H9 (cell line): ENCODE measurements around the gene NSG1. TPM values are rescaled to one million over a fixed set of nuclear protein-coding genes. Genes with fewer than 3 reads are reported as not detected.

Source experiments
- DNase-seq: peaks from one replicate; pipeline ENCODE4 v3.0.0-alpha.2; 2017
- H2AFZ ChIP-seq: one replicate; pipeline ENCODE4 v1.6.1; 2013; ENCODE audit warnings: mild to moderate bottlenecking, low read length, control low read depth, moderate library complexity
- H2AK5ac ChIP-seq: 2 replicates; pipeline ENCODE4 v1.6.1; 2013; ENCODE audit warnings: low read length, control low read depth, mixed read lengths; ENCODE audit not compliant: insufficient read length
- H2BK120ac ChIP-seq: one replicate; pipeline ENCODE4 v1.6.1; 2013; ENCODE audit warnings: low read depth, mild to moderate bottlenecking, low read length, control low read depth, inconsistent platforms; ENCODE audit not compliant: poor library complexity, severe bottlenecking
- H2BK12ac ChIP-seq: 2 replicates; pipeline ENCODE4 v1.6.1; 2013; ENCODE audit warnings: low read length, control low read depth, mixed read lengths, low read depth; ENCODE audit not compliant: insufficient read length
- H2BK15ac ChIP-seq: 2 replicates; pipeline ENCODE4 v1.6.1; 2013; ENCODE audit warnings: low read depth, low read length, control low read depth
- H2BK20ac ChIP-seq: one replicate; pipeline ENCODE4 v1.6.1; 2013; ENCODE audit warnings: low read depth, mild to moderate bottlenecking, low read length, control low read depth, inconsistent platforms; ENCODE audit not compliant: poor library complexity, severe bottlenecking
- H2BK5ac ChIP-seq: 2 replicates; pipeline ENCODE4 v1.6.1; 2013; ENCODE audit warnings: low read length, control low read depth, mixed read lengths; ENCODE audit not compliant: insufficient read length
- H3K14ac ChIP-seq: 2 replicates; pipeline ENCODE4 v1.6.1; 2013; ENCODE audit warnings: low read length, control low read depth; ENCODE audit not compliant: insufficient read depth
- H3K18ac ChIP-seq: 2 replicates; pipeline ENCODE4 v1.6.1; 2013; ENCODE audit warnings: low read depth, mild to moderate bottlenecking, mixed read lengths, low read length, control low read depth; ENCODE audit not compliant: insufficient read length
- H3K23ac ChIP-seq: 2 replicates; pipeline ENCODE4 v1.6.1; 2013; ENCODE audit warnings: low read length, control low read depth, mixed read lengths, low read depth; ENCODE audit not compliant: insufficient read length
- H3K23me2 ChIP-seq: 2 replicates; pipeline ENCODE4 v1.6.1; 2013; ENCODE audit warnings: low read depth, mild to moderate bottlenecking, mixed read lengths, low read length, control low read depth; ENCODE audit not compliant: insufficient read length, poor library complexity, severe bottlenecking
- H3K27ac ChIP-seq: 2 replicates; pipeline ENCODE4 v1.5.1; 2013; ENCODE audit warnings: low read length, control low read depth, mixed read lengths, low read depth; ENCODE audit not compliant: insufficient read length
- H3K27me3 ChIP-seq: 2 replicates; pipeline ENCODE4 v1.6.1; 2013; ENCODE audit warnings: low read length, control low read depth, inconsistent platforms; ENCODE audit not compliant: insufficient read depth
- H3K4ac ChIP-seq: 2 replicates; pipeline ENCODE4 v1.6.1; 2013; ENCODE audit warnings: low read depth, mild to moderate bottlenecking, control low read depth, inconsistent platforms, low read length, moderate library complexity
- H3K4me1 ChIP-seq: 2 replicates; pipeline ENCODE4 v1.6.1; 2013; ENCODE audit warnings: low read length, control low read depth, inconsistent platforms; ENCODE audit not compliant: insufficient read depth
- H3K4me2 ChIP-seq: 2 replicates; pipeline ENCODE4 v1.6.1; 2013; ENCODE audit warnings: low read length, control low read depth, mixed read lengths; ENCODE audit not compliant: insufficient read length, insufficient read depth
- H3K56ac ChIP-seq: 2 replicates; pipeline ENCODE4 v1.6.1; 2013; ENCODE audit warnings: low read depth, mild to moderate bottlenecking, mixed read lengths, low read length, control low read depth; ENCODE audit not compliant: insufficient read length
- H3K79me1 ChIP-seq: 2 replicates; pipeline ENCODE4 v1.6.1; 2013; ENCODE audit warnings: low read depth, mild to moderate bottlenecking, moderate library complexity, low read length, control low read depth, inconsistent platforms; ENCODE audit not compliant: insufficient read depth, poor library complexity, severe bottlenecking
- H3K79me2 ChIP-seq: 2 replicates; pipeline ENCODE4 v1.6.1; 2013; ENCODE audit warnings: low read length, control low read depth, inconsistent platforms; ENCODE audit not compliant: insufficient read depth
- H3K9ac ChIP-seq: 2 replicates; pipeline ENCODE4 v1.6.1; 2013; ENCODE audit warnings: low read length, control low read depth, mixed read lengths; ENCODE audit not compliant: insufficient read length; ENCODE audit errors: extremely low read depth
- H3K9me3 ChIP-seq: one replicate; pipeline ENCODE4 v1.6.1; 2013; ENCODE audit warnings: low read depth, low read length, inconsistent platforms; ENCODE audit not compliant: control insufficient read depth
- H3T11ph ChIP-seq: one replicate; pipeline ENCODE4 v1.6.1; 2013; ENCODE audit warnings: mild to moderate bottlenecking, low read length, control low read depth, inconsistent platforms
- H4K20me1 ChIP-seq: one replicate; pipeline ENCODE4 v1.6.1; 2013; ENCODE audit not compliant: control insufficient read depth, insufficient read length, insufficient read depth
- H4K5ac ChIP-seq: 2 replicates; pipeline ENCODE4 v1.6.1; 2013; ENCODE audit warnings: low read depth, mild to moderate bottlenecking, mixed read lengths, low read length, control low read depth; ENCODE audit not compliant: insufficient read length
- H4K8ac ChIP-seq: replicated peaks from 2 replicates; pipeline ENCODE4 v1.6.1; 2013; ENCODE audit warnings: low read length, control low read depth, mixed read lengths, low read depth; ENCODE audit not compliant: insufficient read length
- H4K91ac ChIP-seq: 2 replicates; pipeline ENCODE4 v1.6.1; 2013; ENCODE audit warnings: low read depth, mild to moderate bottlenecking, moderate library complexity, mixed read lengths, low read length, control low read depth; ENCODE audit not compliant: insufficient read length
- H3K27ac Mint-ChIP-seq, 3 experiments: 2 replicates in 2 of 3; 3 replicates in 1 of 3; pipeline ENCODE4 v1.8.0; 2020 to 2021; ENCODE audit warnings: mixed read lengths in 3 of 3, mild to moderate bottlenecking in 1 of 3, moderate library complexity in 1 of 3
- H3K27me3 Mint-ChIP-seq: 2 replicates; pipeline ENCODE4 v1.8.0; 2021; ENCODE audit warnings: low read depth, mild to moderate bottlenecking, moderate library complexity, mixed read lengths
- H3K36me3 Mint-ChIP-seq, 3 experiments: 2 replicates in 2 of 3; 3 replicates in 1 of 3; pipeline ENCODE4 v1.8.0; 2020 to 2021; ENCODE audit warnings: low read depth in 3 of 3, mixed read lengths in 3 of 3; ENCODE audit not compliant: insufficient read depth in 1 of 3
- H3K4me1 Mint-ChIP-seq, 2 experiments: 2 replicates each; pipeline ENCODE4 v1.8.0; 2020; ENCODE audit warnings: mixed read lengths in 2 of 2
- H3K4me3 Mint-ChIP-seq, 2 experiments: 2 replicates in 1 of 2; 3 replicates in 1 of 2; pipeline ENCODE4 v1.8.0; 2020 to 2021; ENCODE audit warnings: mild to moderate bottlenecking in 2 of 2, mixed read lengths in 2 of 2, moderate library complexity in 1 of 2
- H3K9me3 Mint-ChIP-seq, 2 experiments: 2 replicates in 1 of 2; 3 replicates in 1 of 2; pipeline ENCODE4 v1.8.0; 2020; ENCODE audit warnings: mild to moderate bottlenecking in 2 of 2, mixed read lengths in 2 of 2, moderate library complexity in 1 of 2
- CTCF ChIP-seq: fragments of 200-600 bp; sonication (generic); conservative IDR thresholded peaks from 3 replicates; pipeline ENCODE4 v1.8.0; 2021; ENCODE audit warnings: antibody characterized with exemption, mild to moderate bottlenecking
- whole genome bisulfite sequencing: extraction: QIAGEN DNeasy Blood & Tissue Kit; methylation state at CpG from one replicate; pipeline ENCODE4 v1.1.7; 2013; ENCODE audit warnings: missing lambda C conversion rate, low lambda C conversion rate, mixed read lengths; ENCODE audit not compliant: insufficient read length; ENCODE audit errors: extremely low coverage; 5-methylcytosine and 5-hydroxymethylcytosine counted together
- total RNA-seq: library from RNA; stranded (reverse); gene quantifications from 2 replicates; pipeline ENCODE4 v1.2.1, GENCODE V29; 2021

The NSG1 gene
- total RNA-seq, 1 experiment from 2014 or later: 9.3 TPM

- WGBS: no CpG with 5 or more reads among the region's 7 CpGs
- H3K27ac Mint-ChIP-seq: peak overlapping the region in 1 of 3 experiments; percentile 34; a peak in 1 of 7 replicates
These were observed 26.9 kb downstream of the NSG1 start for GRCh38 chr4:4413806-4414205.

More at GRCh38 chr4:4413806-4414205, 26.9 kb downstream of the NSG1 start:
- Histone ChIP-seq H3K23me2 (no peaks in the 10 kb centered on the region), H2AK5ac (no peak overlapping the region), H3T11ph (no peak overlapping the region), H3K27me3 (no peaks in the 10 kb centered on the region), H3K4me1 (no peaks in the 10 kb centered on the region), H3K4me2 (no peak overlapping the region), H3K56ac (no peak overlapping the region), H3K79me1 (no peaks in the 10 kb centered on the region), H3K18ac (no peak overlapping the region), H2BK15ac (no peak overlapping the region), H4K5ac (no peak overlapping the region), H2AFZ (no peak overlapping the region), H2BK20ac (no peak overlapping the region), H3K27ac (no peak overlapping the region), H4K8ac (no peak overlapping the region), H3K4ac (no peak overlapping the region), H2BK5ac (no peak overlapping the region), H3K23ac (no peak overlapping the region), H2BK120ac (no peak overlapping the region), H3K9me3 (no peaks in the 10 kb centered on the region), H3K14ac (no peak overlapping the region), H3K9ac (no peak overlapping the region), H2BK12ac (no peak overlapping the region), H3K79me2 (no peaks in the 10 kb centered on the region), H4K91ac (no peak overlapping the region), H4K20me1 (no peaks in the 10 kb centered on the region)
- no peaks in the 10 kb centered on the region for H3K27me3 Mint-ChIP-seq
- no peak for TF ChIP-seq CTCF
- no peak for DNase-seq
- H3K4me1 Mint-ChIP-seq: 0 out of 4 replicates have a peak, but pooled peaks cover 0 to 4% of the 10 kb centered on the region in 2 experiments
- no peak overlapping the region for H3K4me3 Mint-ChIP-seq
- H3K36me3 Mint-ChIP-seq: peaks cover 4 to 11% (median 10%) of the 10 kb centered on the region in 3 experiments
- peaks cover 0 to 2% of the 10 kb centered on the region in 2 experiments; a peak in 2 of 5 replicates for H3K9me3 Mint-ChIP-seq
